ENCODE data around the gene STARD13.

GRCh38 chr13:33276570-33276969 is 9.0 kb downstream of the STARD13 start:
- TF ChIP-seq POLR2AphosphoS5 (IDR thresholded peaks at IDR 0.05; ENCODE audit: low read depth, low read length) = no peak
- no peak for TF ChIP-seq RAD21 (IDR thresholded peaks at IDR 0.05; ENCODE audit: low read depth)
- no peak for TF ChIP-seq SRF (IDR thresholded peaks at IDR 0.05; ENCODE audit: low read depth)
- TF ChIP-seq EZH2phosphoT487 (IDR thresholded peaks at IDR 0.05; ENCODE audit: borderline replicate concordance) = no peak
- no peak for TF ChIP-seq EZH2 (IDR thresholded peaks at IDR 0.05)
- TF ChIP-seq POLR2A (IDR thresholded peaks at IDR 0.05; ENCODE audit: borderline replicate concordance, extremely low read depth, insufficient read depth, insufficient read length) = no peak
